Measurements from ENCODE around the gene VAPA.
"Not testable (repeated sequence)": the region's sequence is repeated elsewhere in the genome, so short reads cannot be mapped to it uniquely, and the experiment has no call there.

VAPA gene

DNA sequence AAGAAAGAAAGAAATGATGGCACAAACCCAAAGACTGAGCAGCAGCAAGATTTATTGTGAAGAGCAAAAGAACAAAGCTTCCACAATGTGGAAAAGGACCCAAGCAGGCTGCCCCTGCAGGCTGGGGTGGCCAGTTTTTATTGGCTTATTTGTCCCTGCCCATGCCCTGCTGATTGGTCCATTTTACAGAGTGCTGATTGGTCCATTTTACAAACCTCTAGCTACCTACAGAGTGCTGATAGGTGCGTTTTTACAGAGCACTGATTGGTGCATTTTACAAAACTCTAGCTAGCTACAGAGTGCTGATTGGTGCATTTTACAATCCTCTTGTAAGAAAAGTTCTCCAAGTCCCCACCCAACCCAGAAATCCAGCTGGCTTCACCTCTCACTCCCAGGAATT, 1.5 kb upstream of the VAPA start:
- DNase-seq (ENCODE audit: insufficient read length, low spot score); FAIRE-seq: not testable (repeated sequence)

- DNase-seq (ENCODE audit: insufficient read length, low spot score) (no peak), FAIRE-seq (no peak)
These were observed 678 bp upstream of the VAPA start for GRCh38 chr18:9913151-9913525.

- no peak for FAIRE-seq
- no peak for DNase-seq (ENCODE audit: insufficient read length, low spot score)
These were observed 443 bp downstream of the VAPA start for GRCh38 chr18:9914334-9914583.

DNA sequence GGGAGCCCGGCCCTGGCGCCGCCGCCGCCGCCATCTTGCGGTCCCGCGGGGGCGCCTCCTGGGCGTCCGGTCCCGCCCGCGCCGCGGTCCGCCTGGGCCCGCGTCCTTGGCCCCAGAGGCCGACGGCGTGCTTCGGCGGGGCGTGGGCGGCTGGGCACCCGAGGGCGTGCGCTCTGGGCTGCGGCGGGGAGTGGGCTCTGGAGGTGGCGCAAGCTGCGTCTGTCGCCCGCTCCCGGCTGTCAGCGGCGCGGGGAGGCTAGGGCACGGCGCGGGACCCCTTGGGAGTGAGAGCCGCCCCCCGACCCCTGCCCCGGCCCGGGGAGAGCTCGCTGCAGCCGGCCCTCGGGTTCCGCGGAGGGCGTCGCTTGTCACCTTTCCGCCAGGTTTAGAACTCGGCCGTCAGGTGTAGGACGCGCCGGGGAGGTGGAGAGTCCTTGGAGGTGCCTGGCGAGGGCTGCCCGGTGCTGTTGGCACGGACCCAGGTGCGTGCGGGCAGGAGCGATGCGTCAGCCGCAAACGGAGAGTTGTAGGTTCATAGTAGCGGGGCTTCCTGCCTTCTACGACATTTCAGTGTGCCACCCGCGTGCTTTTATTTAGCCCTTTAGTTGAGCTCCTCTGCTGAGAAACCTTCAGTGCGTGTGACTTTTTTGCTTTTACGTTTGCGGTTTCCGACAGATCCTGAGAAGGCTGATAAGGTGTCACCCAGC, 921 bp downstream of the VAPA start:
- FAIRE-seq: no peak
- DNase-seq (ENCODE audit: insufficient read length, low spot score): no peak

GRCh38 chr18:9915291-9916076, 1.7 kb downstream of the VAPA start:
- no peak for DNase-seq (ENCODE audit: insufficient read length, low spot score)
- no peak for FAIRE-seq

DNA sequence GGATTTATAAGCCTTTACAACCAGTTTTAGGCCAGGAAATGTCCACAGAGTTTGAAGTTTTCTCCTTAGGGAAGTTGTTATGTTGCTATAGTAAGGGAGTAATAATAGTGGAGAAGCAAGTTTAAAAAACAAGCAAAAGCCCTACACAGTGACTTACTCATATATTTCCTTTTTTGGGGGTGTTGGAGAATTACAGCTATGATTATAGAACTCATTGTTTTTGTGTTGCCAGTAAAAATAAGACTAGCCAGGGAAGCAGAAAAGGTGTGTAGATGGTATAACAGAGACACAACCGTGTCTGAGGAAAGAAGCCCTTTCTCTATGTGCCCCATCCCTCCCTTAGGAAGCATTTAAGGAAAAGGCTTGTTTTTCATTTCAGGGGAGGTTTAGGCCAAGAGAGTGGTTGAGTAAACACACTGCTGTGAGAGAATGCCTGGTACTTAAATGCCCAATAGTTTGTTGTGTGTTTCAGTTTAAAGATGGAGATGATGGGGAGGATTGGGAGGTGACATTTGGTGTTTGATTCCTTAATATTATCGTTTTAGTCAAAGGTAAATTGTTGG, 2.3 kb downstream of the VAPA start:
- FAIRE-seq (no peak), DNase-seq (ENCODE audit: insufficient read length, low spot score) (no peak)

DNA sequence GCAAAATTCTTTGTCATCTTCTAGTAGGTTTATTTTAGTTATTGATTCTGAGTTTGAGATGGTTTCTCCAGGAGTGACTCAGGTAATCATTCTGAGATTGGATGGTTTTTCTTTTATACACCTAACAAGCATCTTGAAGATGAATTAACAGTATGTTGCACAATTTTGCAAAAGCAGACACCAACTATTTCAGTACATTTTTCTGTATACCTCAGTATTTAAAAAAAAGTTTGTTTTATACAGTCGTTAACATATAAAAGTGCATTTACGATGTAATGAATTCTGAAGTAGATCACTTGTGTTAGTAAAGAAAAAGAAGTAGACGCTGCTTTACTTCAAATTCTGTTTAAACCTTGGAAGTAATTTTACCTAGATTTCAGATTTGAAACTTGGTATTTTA, 3.0 kb downstream of the VAPA start:
- FAIRE-seq (no peak), DNase-seq (ENCODE audit: insufficient read length, low spot score) (no peak)

DNA sequence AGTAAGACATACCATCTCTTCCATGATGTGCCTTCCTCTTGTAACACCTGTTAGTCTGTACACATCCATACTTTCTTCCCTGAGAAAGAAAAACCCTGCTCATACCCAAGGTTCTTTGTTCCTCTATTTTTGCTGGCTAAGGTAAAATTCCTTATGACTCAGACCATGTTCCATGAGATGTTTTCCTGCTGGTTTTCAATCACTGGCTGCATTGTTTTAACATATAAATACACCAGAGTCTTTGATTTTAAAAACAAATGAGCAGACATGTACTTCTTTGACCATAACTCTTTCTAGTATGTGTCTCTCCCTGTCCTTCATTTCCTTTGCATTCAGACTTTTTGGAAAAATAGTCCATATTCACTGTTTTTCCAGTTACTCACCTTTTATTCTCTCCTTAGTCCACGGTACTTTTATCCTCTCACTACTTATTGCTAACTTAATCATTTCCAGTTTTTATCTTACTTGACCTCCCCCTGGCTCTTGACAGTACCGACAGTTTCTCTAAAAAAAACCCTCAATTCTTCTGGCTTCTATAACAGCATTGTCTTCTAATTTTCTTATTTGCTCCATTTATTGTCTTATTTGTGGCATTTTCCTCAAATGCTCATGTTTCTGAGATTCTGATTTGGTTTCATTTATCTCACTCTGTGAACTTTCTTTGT, 4.3 kb downstream of the VAPA start:
- DNase-seq (ENCODE audit: insufficient read length, low spot score) (no peak), FAIRE-seq (no peak)

GRCh38 chr18:9919564-9920232, 5.9 kb downstream of the VAPA start:
- DNase-seq (ENCODE audit: insufficient read length, low spot score): no peak
- no peak for FAIRE-seq

GRCh38 chr18:9922592-9923311, 8.9 kb downstream of the VAPA start:
- DNase-seq (ENCODE audit: insufficient read length, low spot score): no peak
- FAIRE-seq: no peak

DNA sequence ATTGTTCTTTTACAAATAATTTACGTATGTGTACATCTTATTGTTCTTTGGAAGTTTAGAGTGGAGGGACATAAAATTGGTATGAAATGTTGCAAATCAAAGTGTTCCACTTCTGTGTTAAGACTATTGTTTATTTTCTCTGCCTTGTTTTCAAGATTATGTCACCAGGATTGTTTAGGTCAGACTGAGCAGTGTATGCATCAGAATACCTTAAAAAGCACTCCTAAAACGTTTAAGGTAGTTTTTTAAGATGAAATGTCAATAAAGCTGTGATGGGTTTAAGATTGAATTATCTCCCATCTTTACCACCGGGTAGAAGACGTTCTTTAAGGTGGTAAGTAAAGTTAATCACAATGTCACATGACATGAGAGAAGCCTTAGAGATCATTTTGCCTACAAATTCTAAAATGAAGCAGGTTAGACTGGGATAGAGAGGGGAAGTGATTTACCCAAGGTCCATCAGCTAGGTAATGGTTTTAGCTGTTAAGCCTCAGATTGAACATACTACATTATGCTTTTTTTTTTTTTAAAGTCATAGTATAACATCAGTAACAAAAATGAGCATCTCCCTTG, 10.6 kb downstream of the VAPA start:
- DNase-seq (ENCODE audit: insufficient read length, low spot score) (no peak), FAIRE-seq (no peak)

- FAIRE-seq: no peak
- no peak for DNase-seq (ENCODE audit: insufficient read length, low spot score)
These were observed 11.6 kb downstream of the VAPA start for GRCh38 chr18:9925369-9925768.

GRCh38 chr18:9925795-9926194, 12.0 kb downstream of the VAPA start:
- no peak for FAIRE-seq

GRCh38 chr18:9926223-9926894, 12.5 kb downstream of the VAPA start:
- DNase-seq (ENCODE audit: insufficient read length, low spot score) (no peak), FAIRE-seq (no peak)

More at GRCh38 chr18:9925795-9926194, 12.0 kb downstream of the VAPA start:
- no peak for DNase-seq (ENCODE audit: insufficient read length, low spot score)

DNA sequence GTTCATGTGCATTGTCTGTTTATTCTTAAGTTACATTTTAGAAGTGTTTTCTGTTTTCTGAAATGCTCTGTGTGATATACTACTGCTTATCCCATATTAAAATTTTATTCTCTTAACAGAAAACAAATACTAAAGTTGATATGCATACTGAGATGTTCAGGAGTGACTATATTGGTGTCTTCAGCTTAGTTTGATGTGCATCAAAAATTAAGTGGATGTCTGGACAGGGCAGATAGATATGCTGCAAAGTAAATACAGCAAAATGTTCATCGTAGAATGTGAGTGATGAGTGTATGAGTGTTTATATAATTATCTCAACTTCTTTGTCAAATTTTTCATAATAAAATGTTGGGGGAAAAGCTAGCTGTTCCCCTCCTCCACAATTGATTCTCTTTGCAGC, 13.2 kb downstream of the VAPA start:
- no peak for FAIRE-seq
- DNase-seq (ENCODE audit: insufficient read length, low spot score): no peak

GRCh38 chr18:9927392-9928063, 13.7 kb downstream of the VAPA start:
- FAIRE-seq (no peak), DNase-seq (ENCODE audit: insufficient read length, low spot score) (no peak)

DNA sequence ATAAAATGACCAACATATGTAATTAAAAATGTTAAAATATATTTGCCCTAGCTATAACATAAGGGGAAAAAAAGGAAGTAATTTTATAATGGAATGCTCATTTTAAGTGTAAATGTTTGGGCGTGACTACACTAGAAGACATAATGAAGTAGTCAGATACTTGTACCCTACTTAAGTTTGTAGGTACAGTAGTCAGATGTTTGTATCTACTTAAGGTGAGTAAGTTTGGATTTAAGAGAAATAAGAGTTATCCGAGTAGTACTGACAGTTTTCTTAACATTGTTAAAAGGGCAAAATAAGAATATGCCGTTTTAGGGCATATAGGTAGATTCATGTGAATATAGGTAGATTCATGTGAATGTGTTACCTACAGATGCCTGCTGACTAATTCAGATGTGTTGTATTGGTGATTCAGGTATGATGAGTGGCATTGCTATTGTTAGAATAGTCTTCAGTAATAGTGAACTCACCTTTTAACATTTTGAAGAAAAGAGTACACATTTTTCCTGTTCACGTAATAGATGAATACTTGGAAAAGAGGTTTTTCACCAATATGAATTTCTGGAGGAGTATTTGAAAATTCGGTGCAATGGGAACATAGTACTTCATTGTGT, 14.9 kb downstream of the VAPA start:
- FAIRE-seq: no peak
- no peak for DNase-seq (ENCODE audit: insufficient read length, low spot score)

DNA sequence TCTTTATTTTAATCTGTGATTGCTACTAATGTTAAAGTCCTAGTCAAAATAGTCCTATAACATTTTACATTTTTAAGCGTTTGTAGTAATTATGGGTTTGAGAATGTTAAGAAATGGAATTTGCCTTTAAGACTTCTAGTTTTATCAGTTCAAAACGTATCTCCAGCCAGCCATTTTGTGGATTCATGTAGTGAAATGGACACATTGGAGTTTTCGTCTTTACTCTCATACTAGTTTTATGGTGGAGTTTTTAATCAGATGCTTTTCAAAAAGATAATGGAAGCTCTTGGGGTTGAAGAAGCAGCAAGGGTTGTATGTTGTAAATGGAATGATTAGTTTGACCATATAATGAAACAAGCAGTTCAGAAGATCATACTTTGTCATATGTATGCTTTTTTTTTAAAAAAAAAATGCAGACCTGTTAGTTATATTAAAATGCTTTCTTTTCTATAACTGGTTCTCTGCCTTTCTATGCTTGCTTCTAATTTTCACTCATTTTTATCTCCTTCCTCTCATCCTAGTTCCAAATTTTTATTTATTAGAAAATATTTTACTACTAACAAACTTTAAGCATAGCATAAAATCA, 16.6 kb downstream of the VAPA start:
- DNase-seq (ENCODE audit: insufficient read length, low spot score) (no peak), FAIRE-seq (no peak)

Measured in HTR-8/SVneo (cell line).